DND-41 (cell line): ENCODE results near the gene KCNAB2.

Source experiments
- EZH2 ChIP-seq: IDR thresholded peaks from 3 replicates; pipeline ENCODE4 v1.6.1; 2012; ENCODE audit warnings: borderline replicate concordance, low read depth, mild to moderate bottlenecking, moderate library complexity, low read length, inconsistent platforms; ENCODE audit not compliant: severe bottlenecking
- TF ChIP-seq, protein P1 (sequence below): IDR thresholded peaks from 2 replicates; pipeline ENCODE4 v1.5.1; 2012; ENCODE audit warnings: borderline replicate concordance, low read length, moderate library complexity, mild to moderate bottlenecking; ENCODE audit not compliant: poor library complexity, severe bottlenecking; ENCODE audit errors: extremely low read depth

DNA sequence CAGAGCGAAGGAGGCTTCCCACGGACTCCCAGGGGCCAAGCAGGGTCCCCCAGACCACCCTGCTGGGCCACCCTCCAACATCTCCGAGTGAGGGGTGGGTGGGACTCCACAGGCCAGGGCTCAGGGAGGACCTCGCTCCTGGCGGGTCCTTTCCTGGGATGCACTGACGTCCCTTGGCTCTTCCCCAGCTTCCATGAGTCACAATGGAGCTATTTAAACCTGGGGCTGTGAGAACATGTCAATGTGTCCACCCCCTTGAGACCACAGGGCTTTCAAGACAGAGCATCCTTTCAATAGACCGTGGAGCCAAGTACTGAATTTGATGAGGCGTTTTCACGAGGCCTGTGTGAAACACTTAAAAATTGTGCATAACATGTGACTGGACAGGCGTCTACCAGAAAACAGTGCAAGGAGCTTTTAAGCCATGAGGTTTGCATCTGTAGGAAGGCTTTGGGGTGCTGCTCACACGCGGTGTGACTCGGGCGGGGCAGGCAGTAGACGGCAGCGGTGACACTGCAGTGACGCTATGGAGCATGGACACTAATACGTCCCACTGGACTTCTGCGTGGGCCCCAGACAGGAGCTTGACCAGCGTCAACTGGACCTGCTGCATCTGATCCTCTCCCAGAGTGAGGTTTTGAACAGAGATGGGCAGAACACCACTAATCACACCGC lies 29.4 kb upstream of the KCNAB2 start:
- TF ChIP-seq, protein P1, sequence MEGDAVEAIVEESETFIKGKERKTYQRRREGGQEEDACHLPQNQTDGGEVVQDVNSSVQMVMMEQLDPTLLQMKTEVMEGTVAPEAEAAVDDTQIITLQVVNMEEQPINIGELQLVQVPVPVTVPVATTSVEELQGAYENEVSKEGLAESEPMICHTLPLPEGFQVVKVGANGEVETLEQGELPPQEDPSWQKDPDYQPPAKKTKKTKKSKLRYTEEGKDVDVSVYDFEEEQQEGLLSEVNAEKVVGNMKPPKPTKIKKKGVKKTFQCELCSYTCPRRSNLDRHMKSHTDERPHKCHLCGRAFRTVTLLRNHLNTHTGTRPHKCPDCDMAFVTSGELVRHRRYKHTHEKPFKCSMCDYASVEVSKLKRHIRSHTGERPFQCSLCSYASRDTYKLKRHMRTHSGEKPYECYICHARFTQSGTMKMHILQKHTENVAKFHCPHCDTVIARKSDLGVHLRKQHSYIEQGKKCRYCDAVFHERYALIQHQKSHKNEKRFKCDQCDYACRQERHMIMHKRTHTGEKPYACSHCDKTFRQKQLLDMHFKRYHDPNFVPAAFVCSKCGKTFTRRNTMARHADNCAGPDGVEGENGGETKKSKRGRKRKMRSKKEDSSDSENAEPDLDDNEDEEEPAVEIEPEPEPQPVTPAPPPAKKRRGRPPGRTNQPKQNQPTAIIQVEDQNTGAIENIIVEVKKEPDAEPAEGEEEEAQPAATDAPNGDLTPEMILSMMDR, result no peak
- no peak for TF ChIP-seq EZH2
